ENCODE measurements around the gene PFN4. TPM values are rescaled to one million over a fixed set of nuclear protein-coding genes. Genes with fewer than 3 reads are reported as not detected.

Gene PFN4
- total RNA-seq, 1 donor from 2014 or later: 1.0 TPM

- Mint-ChIP-seq H3K4me3 (ENCODE audit: unreplicated experiment) (peak overlapping the region; percentile 95), H3K36me3 (ENCODE audit: low read depth, unreplicated experiment) (peaks cover 21% of the 10 kb centered on the region), H3K4me1 (ENCODE audit: unreplicated experiment) (peaks cover 12% of the 10 kb centered on the region), H3K27me3 (ENCODE audit: unreplicated experiment) (peaks cover 4% of the 10 kb centered on the region), H3K27ac (ENCODE audit: unreplicated experiment) (peak overlapping the region; percentile 84), H3K9me3 (ENCODE audit: unreplicated experiment) (no peaks in the 10 kb centered on the region)
- DNase-seq (ENCODE audit: low spot score): no peak
- TF ChIP-seq, protein P1, sequence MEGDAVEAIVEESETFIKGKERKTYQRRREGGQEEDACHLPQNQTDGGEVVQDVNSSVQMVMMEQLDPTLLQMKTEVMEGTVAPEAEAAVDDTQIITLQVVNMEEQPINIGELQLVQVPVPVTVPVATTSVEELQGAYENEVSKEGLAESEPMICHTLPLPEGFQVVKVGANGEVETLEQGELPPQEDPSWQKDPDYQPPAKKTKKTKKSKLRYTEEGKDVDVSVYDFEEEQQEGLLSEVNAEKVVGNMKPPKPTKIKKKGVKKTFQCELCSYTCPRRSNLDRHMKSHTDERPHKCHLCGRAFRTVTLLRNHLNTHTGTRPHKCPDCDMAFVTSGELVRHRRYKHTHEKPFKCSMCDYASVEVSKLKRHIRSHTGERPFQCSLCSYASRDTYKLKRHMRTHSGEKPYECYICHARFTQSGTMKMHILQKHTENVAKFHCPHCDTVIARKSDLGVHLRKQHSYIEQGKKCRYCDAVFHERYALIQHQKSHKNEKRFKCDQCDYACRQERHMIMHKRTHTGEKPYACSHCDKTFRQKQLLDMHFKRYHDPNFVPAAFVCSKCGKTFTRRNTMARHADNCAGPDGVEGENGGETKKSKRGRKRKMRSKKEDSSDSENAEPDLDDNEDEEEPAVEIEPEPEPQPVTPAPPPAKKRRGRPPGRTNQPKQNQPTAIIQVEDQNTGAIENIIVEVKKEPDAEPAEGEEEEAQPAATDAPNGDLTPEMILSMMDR (IDR thresholded peaks at IDR 0.05; ENCODE audit: unreplicated experiment): no peak
These were observed 39.4 kb downstream of the PFN4 start for GRCh38 chr2:24083567-24084385.

DNA sequence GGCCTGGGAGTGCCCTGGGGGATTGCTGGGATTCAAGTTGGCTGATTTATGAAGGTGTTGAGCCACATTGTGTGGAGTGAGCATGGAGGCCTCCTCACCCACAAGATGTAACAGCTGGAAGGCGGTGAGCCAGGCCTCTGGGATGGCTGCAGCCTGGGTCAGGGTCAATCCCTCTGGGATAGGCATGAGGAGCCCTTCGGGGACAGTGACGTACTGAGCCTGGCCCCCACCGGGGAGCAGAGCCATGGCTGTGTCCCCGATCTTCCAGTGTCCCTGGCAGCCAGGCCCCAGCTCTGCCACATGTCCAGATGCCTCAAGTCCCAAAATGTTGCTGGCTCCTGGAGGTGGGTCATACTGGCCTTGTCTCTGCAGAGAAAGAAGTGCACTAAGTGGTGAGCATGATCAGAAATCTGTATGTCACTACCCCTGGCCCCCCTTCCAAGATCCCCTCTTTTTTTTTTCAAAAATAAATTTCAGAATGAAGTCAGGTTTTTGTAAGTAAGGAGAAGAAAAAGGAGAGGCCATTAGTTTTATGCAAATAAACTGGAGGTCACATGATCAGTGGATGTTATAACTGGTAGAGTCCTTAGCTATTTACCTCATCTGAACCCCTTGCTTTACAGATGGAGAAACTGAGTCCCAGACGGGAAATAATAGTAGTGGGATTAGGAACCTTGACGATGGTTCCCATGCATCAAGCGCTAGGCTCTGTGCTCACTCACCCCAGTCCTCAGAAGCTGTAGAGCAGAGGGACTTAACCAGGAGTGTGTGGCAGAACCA is 40.2 kb downstream of the PFN4 start:
- Mint-ChIP-seq H3K4me3 (ENCODE audit: unreplicated experiment) (peak overlapping the region; percentile 95), H3K4me1 (ENCODE audit: unreplicated experiment) (peaks cover 14% of the 10 kb centered on the region), H3K9me3 (ENCODE audit: unreplicated experiment) (no peaks in the 10 kb centered on the region), H3K27ac (ENCODE audit: unreplicated experiment) (peak overlapping the region; percentile 84), H3K36me3 (ENCODE audit: low read depth, unreplicated experiment) (peaks cover 22% of the 10 kb centered on the region), H3K27me3 (ENCODE audit: unreplicated experiment) (peaks cover 4% of the 10 kb centered on the region)
- TF ChIP-seq, protein P1 (IDR thresholded peaks at IDR 0.05; ENCODE audit: unreplicated experiment): no peak
- DNase-seq (ENCODE audit: low spot score): no peak

- Mint-ChIP-seq H3K4me3 (ENCODE audit: unreplicated experiment) (no peak overlapping the region), H3K4me1 (ENCODE audit: unreplicated experiment) (peaks cover 25% of the 10 kb centered on the region), H3K9me3 (ENCODE audit: unreplicated experiment) (no peaks in the 10 kb centered on the region)
These were observed 42.4 kb downstream of the PFN4 start for GRCh38 chr2:24080701-24081100.

DNA sequence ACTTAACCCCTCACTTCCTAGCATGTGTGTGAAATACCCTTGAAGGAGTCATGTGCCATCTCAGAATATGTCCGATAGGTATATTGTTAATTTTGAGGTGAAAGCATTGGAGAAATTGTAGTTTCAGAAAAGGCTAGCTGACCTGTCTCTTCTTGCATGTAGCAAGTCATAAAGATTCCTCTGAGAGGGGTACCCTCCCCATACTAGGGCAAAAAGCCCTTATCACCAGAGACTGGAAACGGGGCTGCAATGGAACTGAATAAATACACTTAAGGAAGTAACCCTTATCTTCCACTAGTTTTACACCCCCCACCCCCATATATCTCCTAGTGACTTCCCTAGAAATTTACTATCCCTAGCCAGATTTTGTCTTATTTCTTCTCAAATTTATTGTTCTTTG is 45.3 kb downstream of the PFN4 start:
- Mint-ChIP-seq H3K27ac (ENCODE audit: unreplicated experiment) (peak overlapping the region; percentile 57), H3K27me3 (ENCODE audit: unreplicated experiment) (peaks cover 8% of the 10 kb centered on the region), H3K9me3 (ENCODE audit: unreplicated experiment) (no peaks in the 10 kb centered on the region), H3K4me1 (ENCODE audit: unreplicated experiment) (peaks cover 19% of the 10 kb centered on the region), H3K36me3 (ENCODE audit: low read depth, unreplicated experiment) (peaks cover 36% of the 10 kb centered on the region), H3K4me3 (ENCODE audit: unreplicated experiment) (peak overlapping the region; percentile 97)
- TF ChIP-seq, protein P1 (IDR thresholded peaks at IDR 0.05; ENCODE audit: unreplicated experiment): no peak
- DNase-seq (ENCODE audit: low spot score): no peak

More at GRCh38 chr2:24080701-24081100, 42.4 kb downstream of the PFN4 start:
- H3K27ac Mint-ChIP-seq (ENCODE audit: unreplicated experiment): no peak overlapping the region
- peaks cover 28% of the 10 kb centered on the region for H3K36me3 Mint-ChIP-seq (ENCODE audit: low read depth, unreplicated experiment)
- TF ChIP-seq, protein P1 (IDR thresholded peaks at IDR 0.05; ENCODE audit: unreplicated experiment): no peak
- no peak for DNase-seq (ENCODE audit: low spot score)
- peaks cover 10% of the 10 kb centered on the region for H3K27me3 Mint-ChIP-seq (ENCODE audit: unreplicated experiment)

All from endothelial cell (in vitro differentiated cells).